ENCODE measurements around the gene SCTR.

GRCh38 chr2:119439574-119440500 is 84.4 kb downstream of the SCTR start:
- TF ChIP-seq CTCF (IDR thresholded peaks at IDR 0.05; ENCODE audit: low read depth, low read length), result no peak
- no peak for TF ChIP-seq EZH2phosphoT487 (IDR thresholded peaks at IDR 0.05; ENCODE audit: low read depth)
